Mesothelial cell of epicardium (in vitro differentiated cells): ENCODE measurements around the gene ADAMTS17. TPM values are rescaled to one million over a fixed set of nuclear protein-coding genes. Genes with fewer than 3 reads are reported as not detected.
A peak's percentile ranks its signal among the peaks of the same experiment; 100 is the strongest.

ENCODE experiments used
- DNase-seq, 2 experiments: peaks; one replicate each; pipeline ENCODE4 v3.0.0; 2021; ENCODE audit warnings: low spot score in 2 of 2; ENCODE audit not compliant: unreplicated experiment in 2 of 2
- H3K27ac Mint-ChIP-seq: 2 replicates; pipeline ENCODE4 v1.8.0; 2021; ENCODE audit warnings: mixed read lengths
- H3K27me3 Mint-ChIP-seq: 2 replicates; pipeline ENCODE4 v1.8.0; 2021; ENCODE audit warnings: low read depth, mixed read lengths
- H3K36me3 Mint-ChIP-seq: 2 replicates; pipeline ENCODE4 v1.8.0; 2021; ENCODE audit warnings: mixed read lengths
- H3K4me1 Mint-ChIP-seq: 2 replicates; pipeline ENCODE4 v1.8.0; 2021; ENCODE audit warnings: mixed read lengths
- H3K4me3 Mint-ChIP-seq: 2 replicates; pipeline ENCODE4 v1.8.0; 2021; ENCODE audit warnings: mild to moderate bottlenecking, moderate library complexity, mixed read lengths
- H3K9me3 Mint-ChIP-seq: 2 replicates; pipeline ENCODE4 v1.8.0; 2021; ENCODE audit warnings: mixed read lengths
- CTCF ChIP-seq: fragments of 200-600 bp; sonication (generic); IDR thresholded peaks from one replicate; pipeline ENCODE4 v1.5.0; 2021; ENCODE audit warnings: antibody characterized with exemption; ENCODE audit not compliant: unreplicated experiment
- total RNA-seq: library from RNA; stranded (reverse); gene quantifications from 3 replicates; pipeline ENCODE4 v1.2.1, GENCODE V29; 2021

The ADAMTS17 gene
- total RNA-seq, 1 donor from 2014 or later: 39.4 TPM

GRCh38 chr15:100097342-100098127, 244.2 kb downstream of the ADAMTS17 start:
- no peak for TF ChIP-seq CTCF
- Mint-ChIP-seq H3K4me3 (no peak overlapping the region), H3K27ac (no peak overlapping the region), H3K36me3 (peaks cover 13% of the 10 kb centered on the region), H3K4me1 (peaks cover 56% of the 10 kb centered on the region), H3K27me3 (no peaks in the 10 kb centered on the region), H3K9me3 (peaks cover 13% of the 10 kb centered on the region)
- DNase-seq: no peak

- Mint-ChIP-seq H3K4me1 (peaks cover 62% of the 10 kb centered on the region), H3K27me3 (no peaks in the 10 kb centered on the region), H3K36me3 (peaks cover 9% of the 10 kb centered on the region), H3K4me3 (no peak overlapping the region), H3K27ac (no peak overlapping the region), H3K9me3 (peaks cover 8% of the 10 kb centered on the region)
- DNase-seq: no peak
- no peak for TF ChIP-seq CTCF
Observed at GRCh38 chr15:100096700-100097099, 245.1 kb downstream of the ADAMTS17 start.

DNA sequence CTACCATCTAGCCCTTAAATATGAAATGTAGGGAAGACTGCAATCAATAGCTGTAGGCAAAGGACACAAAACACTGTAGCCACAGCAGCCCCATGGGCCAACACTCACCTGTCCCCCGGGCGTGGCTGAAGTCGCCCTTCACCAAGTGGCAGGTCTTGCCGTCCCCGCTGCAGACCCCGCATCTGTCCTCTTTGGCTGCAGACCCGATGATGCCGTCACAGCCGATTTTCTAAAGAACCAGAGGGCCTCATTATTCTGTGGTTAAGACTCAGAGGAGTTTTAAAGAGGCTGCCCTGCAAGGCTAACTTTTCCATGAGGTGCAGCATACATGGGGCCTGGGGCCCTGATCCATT, 245.6 kb downstream of the ADAMTS17 start:
- no peak overlapping the region for H3K4me3 Mint-ChIP-seq
- peaks cover 63% of the 10 kb centered on the region for H3K4me1 Mint-ChIP-seq
- TF ChIP-seq CTCF: no peak
- H3K9me3 Mint-ChIP-seq: peaks cover 6% of the 10 kb centered on the region
- peaks cover 11% of the 10 kb centered on the region for H3K36me3 Mint-ChIP-seq
- H3K27ac Mint-ChIP-seq: peak overlapping the region; percentile 86
- DNase-seq: no peak
- no peaks in the 10 kb centered on the region for H3K27me3 Mint-ChIP-seq

GRCh38 chr15:100095541-100096247, 246.1 kb downstream of the ADAMTS17 start:
- peak overlapping the region; percentile 95 for H3K27ac Mint-ChIP-seq
- peaks cover 58% of the 10 kb centered on the region for H3K4me1 Mint-ChIP-seq
- H3K36me3 Mint-ChIP-seq: peaks cover 11% of the 10 kb centered on the region
- no peak for TF ChIP-seq CTCF
- H3K27me3 Mint-ChIP-seq: no peaks in the 10 kb centered on the region
- no peak overlapping the region for H3K4me3 Mint-ChIP-seq
- DNase-seq: no peak
- peaks cover 6% of the 10 kb centered on the region for H3K9me3 Mint-ChIP-seq

- H3K27me3 Mint-ChIP-seq: no peaks in the 10 kb centered on the region
- H3K4me3 Mint-ChIP-seq: no peak overlapping the region
- peaks cover 10% of the 10 kb centered on the region for H3K36me3 Mint-ChIP-seq
- no peaks in the 10 kb centered on the region for H3K9me3 Mint-ChIP-seq
- no peak for DNase-seq
- peaks cover 58% of the 10 kb centered on the region for H3K4me1 Mint-ChIP-seq
- TF ChIP-seq CTCF: no peak
- peak overlapping the region; percentile 95 for H3K27ac Mint-ChIP-seq
Observed at GRCh38 chr15:100094127-100094510, 247.7 kb downstream of the ADAMTS17 start.
